HepG2 (cell line): ENCODE data around the gene WNT9A.

Source experiments
- ARNT2 ChIP-seq: sonication (generic); formaldehyde crosslinking; IDR thresholded peaks from 2 replicates; pipeline ENCODE4 v1.8.0; 2022; ENCODE audit warnings: mild to moderate bottlenecking, low read depth, missing genetic modification reagents, moderate library complexity
- CREB1 ChIP-seq, 2 experiments: fragments of 450-650 bp in 1 of 2; IDR thresholded peaks; 2 replicates each; pipeline ENCODE4 v1.6.1; 2016 to 2017; ENCODE audit warnings: control low read depth in 1 of 2, mild to moderate bottlenecking in 1 of 2, missing compliant biosample characterization in 1 of 2, missing genetic modification characterization in 1 of 2
- ELF1 ChIP-seq: sonication (generic); formaldehyde crosslinking; IDR thresholded peaks from 2 replicates; pipeline ENCODE4 v1.4.0; 2020; ENCODE audit warnings: missing genetic modification reagents
- FOXA3 ChIP-seq: IDR thresholded peaks from 2 replicates; pipeline ENCODE4 v1.6.1; 2016; ENCODE audit warnings: missing genetic modification reagents, missing compliant biosample characterization
- FOXM1 ChIP-seq: sonication (generic); formaldehyde crosslinking; IDR thresholded peaks from 2 replicates; pipeline ENCODE4 v1.5.0; 2020; ENCODE audit warnings: missing genetic modification reagents
- JUND ChIP-seq: sonication (generic); formaldehyde crosslinking; IDR thresholded peaks from 2 replicates; pipeline ENCODE4 v1.8.0; 2022; ENCODE audit warnings: mild to moderate bottlenecking, missing genetic modification reagents
- MLLT10 ChIP-seq: sonication (generic); formaldehyde crosslinking; IDR thresholded peaks from 2 replicates; pipeline ENCODE4 v1.4.0; 2020; ENCODE audit warnings: missing genetic modification reagents
- ZSCAN30 ChIP-seq: sonication (generic); formaldehyde crosslinking; IDR thresholded peaks from 2 replicates; pipeline ENCODE4 v1.5.0; 2020; ENCODE audit warnings: mild to moderate bottlenecking, missing genetic modification reagents
- TF ChIP-seq, protein P1 (sequence below): sonication (generic); formaldehyde crosslinking; IDR thresholded peaks from 2 replicates; pipeline ENCODE4 v1.4.0; 2020; ENCODE audit warnings: mild to moderate bottlenecking, missing genetic modification reagents

DNA sequence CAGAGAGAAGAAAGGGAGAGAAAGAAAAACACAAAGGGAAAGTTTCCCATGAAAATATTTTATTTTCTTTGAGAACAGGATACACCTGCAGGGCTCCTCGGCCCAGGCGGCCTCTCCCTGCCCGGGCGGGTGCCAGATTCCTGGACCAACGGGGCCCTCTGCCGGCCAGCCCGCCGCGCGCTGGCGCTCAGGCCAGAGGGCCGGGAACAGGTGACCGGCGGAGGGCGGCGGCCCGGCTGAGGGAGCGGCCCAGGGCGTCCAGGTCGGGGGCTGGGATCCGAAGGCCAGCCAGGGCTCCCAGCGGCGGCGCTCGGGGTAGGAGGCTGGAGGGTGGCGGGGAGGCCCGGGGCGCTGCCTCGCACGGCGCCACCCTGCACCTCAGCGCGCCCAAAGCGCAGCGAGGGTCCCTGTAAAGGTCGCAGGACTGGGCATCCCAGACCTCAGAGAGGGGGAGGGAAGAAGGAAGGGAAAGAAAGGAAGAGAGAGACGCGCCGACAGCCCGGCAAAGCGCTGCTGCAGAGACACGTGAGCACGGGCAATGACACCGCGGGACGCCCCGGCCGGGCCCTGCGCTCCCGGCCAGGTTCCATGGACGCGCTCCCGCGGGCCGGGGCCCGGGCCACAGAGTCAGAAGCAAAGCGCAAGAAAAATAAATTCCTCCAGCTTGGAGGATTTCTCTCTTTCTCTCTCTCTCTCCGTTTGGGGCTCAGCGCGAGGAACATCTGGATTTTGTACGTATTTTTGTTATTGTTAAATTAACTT is 927 bp downstream of the WNT9A start:
- TF ChIP-seq, protein P1, sequence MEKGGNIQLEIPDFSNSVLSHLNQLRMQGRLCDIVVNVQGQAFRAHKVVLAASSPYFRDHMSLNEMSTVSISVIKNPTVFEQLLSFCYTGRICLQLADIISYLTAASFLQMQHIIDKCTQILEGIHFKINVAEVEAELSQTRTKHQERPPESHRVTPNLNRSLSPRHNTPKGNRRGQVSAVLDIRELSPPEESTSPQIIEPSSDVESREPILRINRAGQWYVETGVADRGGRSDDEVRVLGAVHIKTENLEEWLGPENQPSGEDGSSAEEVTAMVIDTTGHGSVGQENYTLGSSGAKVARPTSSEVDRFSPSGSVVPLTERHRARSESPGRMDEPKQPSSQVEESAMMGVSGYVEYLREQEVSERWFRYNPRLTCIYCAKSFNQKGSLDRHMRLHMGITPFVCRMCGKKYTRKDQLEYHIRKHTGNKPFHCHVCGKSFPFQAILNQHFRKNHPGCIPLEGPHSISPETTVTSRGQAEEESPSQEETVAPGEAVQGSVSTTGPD (CRISPR knock-in tag): no peak
- TF ChIP-seq FOXM1 (CRISPR knock-in tag): no peak
- no peak for TF ChIP-seq JUND
- no peak for TF ChIP-seq ARNT2
- TF ChIP-seq ELF1 (CRISPR knock-in tag): no peak
- no peak for TF ChIP-seq ZSCAN30 (CRISPR knock-in tag)
- TF ChIP-seq FOXA3 (CRISPR knock-in tag): no peak
- no peak for TF ChIP-seq CREB1 (IDR thresholded peaks at IDR 0.05)
- TF ChIP-seq CREB1 (CRISPR knock-in tag; IDR thresholded peaks at IDR 0.05): no peak
- TF ChIP-seq MLLT10 (CRISPR knock-in tag): no peak
